ENCODE results near the gene HERC4. TPM values are rescaled to one million over a fixed set of nuclear protein-coding genes. Genes with fewer than 3 reads are reported as not detected.

The HERC4 gene
- total RNA-seq, 1 donor from 2014 or later, result 15.0 TPM

DNA sequence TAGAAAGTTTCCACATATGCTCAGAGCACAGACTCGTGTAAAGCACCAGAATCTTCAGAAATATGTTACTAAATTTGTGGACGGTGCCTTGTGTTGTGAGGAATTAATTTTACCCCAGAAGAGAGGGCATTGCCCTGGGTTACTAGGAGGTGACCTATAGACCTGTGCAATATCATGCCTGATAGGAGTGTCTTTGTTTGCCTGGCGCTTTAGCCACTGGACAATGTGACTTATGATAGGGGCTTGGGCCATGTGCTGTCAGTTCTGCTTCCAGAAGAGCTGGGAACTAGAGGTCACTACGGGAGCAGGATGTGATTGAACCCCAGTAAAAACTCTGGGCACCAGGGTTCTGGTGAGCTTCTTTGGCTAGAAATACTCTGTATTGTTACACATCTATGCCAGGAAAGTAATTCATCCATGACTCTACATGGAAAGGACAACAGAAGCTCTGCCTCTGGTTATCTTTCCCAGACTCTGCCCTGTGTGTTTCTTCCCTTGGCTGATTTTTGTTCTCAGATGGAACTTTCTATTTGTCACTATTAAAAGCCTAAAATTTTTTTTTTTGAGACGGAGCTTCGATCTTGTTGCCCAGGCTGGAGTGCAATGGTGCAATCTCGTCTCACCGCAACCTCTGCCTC lies 115.1 kb downstream of the HERC4 start:
- intact Hi-C loops (cut with DNase I), result no loop called here
- no peaks in the 10 kb centered on the region for H3K27me3 ChIP-seq
- H3K36me3 ChIP-seq, result peaks cover 6 to 15% of the 10 kb centered on the region in 2 donors
- no peak for DNase-seq (ENCODE audit: low spot score in 2 of 2)
- H3K4me3 ChIP-seq, result no peak overlapping the region
- H3K4me1 ChIP-seq, result no peaks in the 10 kb centered on the region
- TF ChIP-seq CTCF (IDR thresholded peaks at IDR 0.05), result no peak
- H3K27ac ChIP-seq, result no peak overlapping the region
- H3K9me3 ChIP-seq, result no peaks in the 10 kb centered on the region

DNA sequence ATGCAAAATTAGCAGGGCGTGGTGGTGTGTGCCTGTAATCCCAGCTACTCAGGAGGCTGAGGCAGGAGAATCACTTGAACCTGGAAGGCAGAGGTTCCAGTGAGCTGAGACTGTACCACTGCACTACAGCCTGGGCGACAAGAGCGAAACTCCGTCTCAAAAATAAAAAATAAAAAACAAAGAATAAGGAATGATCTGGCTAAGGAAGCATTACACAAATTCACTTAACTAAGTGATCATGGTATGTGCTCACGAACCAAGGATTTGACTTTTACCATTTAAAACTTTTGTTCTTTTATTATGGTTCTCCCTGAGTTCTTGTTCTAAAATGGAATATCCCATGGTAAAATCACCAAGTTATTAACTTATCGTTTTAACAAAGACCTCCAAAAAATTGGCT lies 119.5 kb downstream of the HERC4 start:
- DNase-seq (ENCODE audit: low spot score in 2 of 2), result no peak
- Histone ChIP-seq H3K9me3 (no peaks in the 10 kb centered on the region), H3K4me3 (no peak overlapping the region), H3K4me1 (no peaks in the 10 kb centered on the region), H3K27me3 (no peaks in the 10 kb centered on the region), H3K36me3 (peaks cover 15 to 29% of the 10 kb centered on the region in 2 donors), H3K27ac (no peak overlapping the region)
- TF ChIP-seq CTCF (IDR thresholded peaks at IDR 0.05), result no peak
- intact Hi-C loops (cut with DNase I), result no loop called here

DNA sequence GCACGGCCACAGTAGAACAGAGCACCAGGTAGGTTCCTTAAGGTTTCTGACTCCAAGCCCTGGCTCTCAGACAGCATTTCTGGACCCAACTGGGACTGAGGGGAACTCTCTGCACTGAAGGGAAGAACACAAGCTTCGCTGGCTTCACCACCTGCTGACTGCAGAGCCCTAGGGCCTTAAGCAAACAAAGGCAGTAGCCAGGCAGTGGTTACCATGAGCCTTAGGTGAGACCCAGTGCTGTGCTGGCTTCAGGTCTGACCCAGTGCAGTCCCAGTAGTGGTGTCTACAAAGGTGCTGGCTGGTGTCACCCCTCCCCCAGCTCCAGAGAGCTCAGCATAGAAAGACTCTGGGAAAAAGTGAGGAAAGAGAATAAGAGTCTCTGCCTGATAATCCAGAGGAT lies 131.2 kb downstream of the HERC4 start:
- peaks cover 34 to 53% of the 10 kb centered on the region in 2 donors for H3K36me3 ChIP-seq
- no peak overlapping the region for H3K27ac ChIP-seq
- no peaks in the 10 kb centered on the region for H3K4me1 ChIP-seq
- no peak for TF ChIP-seq CTCF (IDR thresholded peaks at IDR 0.05)
- intact Hi-C loops (cut with DNase I), result no loop called here
- no peak for DNase-seq (ENCODE audit: low spot score in 2 of 2)
- H3K27me3 ChIP-seq, result no peaks in the 10 kb centered on the region
- H3K9me3 ChIP-seq, result no peaks in the 10 kb centered on the region
- H3K4me3 ChIP-seq, result no peak overlapping the region

DNA sequence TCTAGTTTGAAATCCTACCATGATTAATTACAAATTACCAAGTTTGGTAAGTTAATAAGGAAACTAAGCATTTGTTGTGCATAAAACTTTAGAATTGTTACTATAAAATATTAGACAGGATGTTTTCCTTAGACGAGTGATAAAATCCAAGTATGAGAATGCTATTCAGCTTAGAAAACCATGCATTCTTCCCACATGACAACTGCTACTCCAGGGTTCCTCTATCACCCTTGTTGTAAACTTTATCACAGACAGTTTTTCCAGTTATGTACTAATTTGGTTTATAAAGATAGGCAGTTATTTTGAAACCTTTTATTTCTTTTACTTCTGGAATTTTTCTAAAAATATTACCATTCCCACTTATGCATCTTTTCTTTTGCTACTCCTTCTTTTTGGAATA lies 138.7 kb downstream of the HERC4 start:
- Histone ChIP-seq H3K4me1 (no peaks in the 10 kb centered on the region), H3K9me3 (no peaks in the 10 kb centered on the region), H3K27me3 (no peaks in the 10 kb centered on the region), H3K36me3 (peaks cover 52 to 57% of the 10 kb centered on the region in 2 donors), H3K4me3 (no peak overlapping the region), H3K27ac (no peak overlapping the region)
- no peak for DNase-seq (ENCODE audit: low spot score in 2 of 2)
- TF ChIP-seq CTCF (IDR thresholded peaks at IDR 0.05), result no peak
- intact Hi-C loops (cut with DNase I), result no loop called here

DNA sequence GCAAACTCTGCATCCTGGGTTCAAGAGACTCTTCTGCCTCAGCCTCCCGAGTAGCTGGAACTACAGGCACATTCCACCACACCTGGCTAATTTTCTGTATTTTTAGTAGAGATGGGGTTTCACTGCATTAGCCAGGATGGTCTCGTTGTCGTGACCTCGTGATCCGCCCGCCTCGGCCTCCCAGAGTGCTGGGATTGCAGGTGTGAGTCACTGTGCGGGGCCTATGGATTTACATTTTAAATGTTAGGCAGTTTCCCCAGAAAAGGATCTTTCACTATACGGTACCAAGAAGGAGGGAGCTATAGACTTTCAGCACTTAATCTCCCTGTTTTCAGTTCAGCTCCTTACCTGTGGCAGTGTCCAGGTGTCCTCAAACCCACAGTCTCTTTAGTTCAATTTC lies 139.9 kb downstream of the HERC4 start:
- TF ChIP-seq CTCF (IDR thresholded peaks at IDR 0.05), result no peak
- no peaks in the 10 kb centered on the region for H3K9me3 ChIP-seq
- no peak overlapping the region for H3K4me3 ChIP-seq
- no peaks in the 10 kb centered on the region for H3K27me3 ChIP-seq
- no peak for DNase-seq (ENCODE audit: low spot score in 2 of 2)
- intact Hi-C loops (cut with DNase I), result no loop called here
- H3K36me3 ChIP-seq, result peaks cover 55 to 58% of the 10 kb centered on the region in 2 donors
- H3K4me1 ChIP-seq, result no peaks in the 10 kb centered on the region
- no peak overlapping the region for H3K27ac ChIP-seq

GRCh38 chr10:67934336-67934735 lies 140.7 kb downstream of the HERC4 start:
- no peak for DNase-seq (ENCODE audit: low spot score in 2 of 2)

More at GRCh38 chr10:67934336-67934735, 140.7 kb downstream of the HERC4 start:
- peaks cover 56 to 64% of the 10 kb centered on the region in 2 donors for H3K36me3 ChIP-seq
- no peak for TF ChIP-seq CTCF (IDR thresholded peaks at IDR 0.05)
- no peaks in the 10 kb centered on the region for H3K27me3 ChIP-seq
- no peak overlapping the region for H3K27ac ChIP-seq
- no peaks in the 10 kb centered on the region for H3K4me1 ChIP-seq
- intact Hi-C loops (cut with DNase I), result no loop called here
- H3K9me3 ChIP-seq, result no peaks in the 10 kb centered on the region
- no peak overlapping the region for H3K4me3 ChIP-seq
